Heart left ventricle (tissue), 13 donors: ENCODE results near the gene USP2.

Source experiments
- CTCF ChIP-seq, 12 donors: fragments of 200-600 bp; sonication (generic) in 4 of 12; IDR thresholded peaks; one replicate each; pipeline versions ENCODE4 v1.5.0 to v1.8.0; 2018 to 2022; ENCODE audit warnings: antibody characterized with exemption in 12 of 12, mild to moderate bottlenecking in 5 of 12
- POLR2A ChIP-seq, 2 donors: fragments of 450-650 bp; IDR thresholded peaks; one replicate each; pipeline ENCODE4 v1.6.1; 2017; ENCODE audit warnings: antibody characterized with exemption in 2 of 2, mild to moderate bottlenecking in 2 of 2, moderate library complexity in 2 of 2
- donor health status: ischemic (EF 13 %, LVEDD 7.1; RV severe dilation, severe dysfunction).
- donor health status: DM: no; HTN: yes; CAD: no.
- donor health status: DM: no; HTN: no; CAD: no.
- donor health status: ischemic (EF 25% LVEDD 6.9; RV normal size, moderate dysfunction).
- donor health status: ischemic (EF 25% LVEDD 5.7; RV mildly dilated, moderate dysfunction).
- donor health status: ischemic (EF 35%, LVEDD 5.7; RV mildly dilated, moderate dysfunction).
- donor health status: nonischemic (EF 11% LVEDD 7.7; RV severe dilation, severe dysfunction).
- donor health status: DM: yes; HTN: yes; CAD: no.
- donor health status: PGD.
- donor health status: ischemic (EF 29% LVEDD 5.4; RV normal size, mild dysfunction).
- donor health status: nonischemic (EF 23%, LVEDD 6.1; RV moderate dilation, normal function).

- peak in 3 of 12 donors; percentile 21 to 33 (median 23) for TF ChIP-seq CTCF (IDR thresholded peaks at IDR 0.05)
- no peak for TF ChIP-seq POLR2A (IDR thresholded peaks at IDR 0.05)
Measured at GRCh38 chr11:119389611-119390254, 8.2 kb upstream of the USP2 start.
